ENCODE results near the gene BAAT.

BAAT gene

GRCh38 chr9:101398068-101398929, 13.5 kb upstream of the BAAT start, which contains the start of the genes MRPL50 and ZNF189:
Gene MRPL50 (minus strand): TSS chr9:101398618. CDS start chr9:101398592, 26 bp downstream.
Gene ZNF189 (plus strand): TSS chr9:101398851. CDS start chr9:101399157, 306 bp downstream.
- peak; percentile 85 for DNase-seq (ENCODE audit: low read depth)

GRCh38 chr9:101397746-101398067, 12.9 kb upstream of the BAAT start:
- DNase-seq (ENCODE audit: low read depth) = no peak

GRCh38 chr9:101394687-101395086, 9.9 kb upstream of the BAAT start:
- DNase-seq (ENCODE audit: low read depth) = no peak

GRCh38 chr9:101393135-101393534, 8.3 kb upstream of the BAAT start:
- no peak for DNase-seq (ENCODE audit: low read depth)

- DNase-seq (ENCODE audit: low read depth) = no peak
These were observed 3.7 kb upstream of the BAAT start for GRCh38 chr9:101388507-101388993.

- DNase-seq (ENCODE audit: low read depth) = no peak
These were observed 3.2 kb upstream of the BAAT start for GRCh38 chr9:101387871-101388506.

GRCh38 chr9:101383361-101383760, 1.4 kb downstream of the BAAT start:
- no peak for DNase-seq (ENCODE audit: low read depth)

- no peak for DNase-seq (ENCODE audit: low read depth)
These were observed 2.9 kb downstream of the BAAT start for GRCh38 chr9:101381833-101382342.

- DNase-seq (ENCODE audit: low read depth) = no peak
These were observed 3.7 kb downstream of the BAAT start for GRCh38 chr9:101381118-101381517.

GRCh38 chr9:101380295-101380694, 4.5 kb downstream of the BAAT start:
- no peak for DNase-seq (ENCODE audit: low read depth)

GRCh38 chr9:101376111-101376848, 8.5 kb downstream of the BAAT start:
- DNase-seq (ENCODE audit: low read depth) = no peak

GRCh38 chr9:101375546-101375945, 9.3 kb downstream of the BAAT start:
- DNase-seq (ENCODE audit: low read depth) = no peak

- DNase-seq (ENCODE audit: low read depth) = no peak
These were observed 12.3 kb downstream of the BAAT start for GRCh38 chr9:101372327-101373118.

GRCh38 chr9:101371813-101372212, 13.0 kb downstream of the BAAT start:
- DNase-seq (ENCODE audit: low read depth) = no peak

GRCh38 chr9:101369884-101370531, 14.8 kb downstream of the BAAT start:
- DNase-seq (ENCODE audit: low read depth) = no peak

- no peak for DNase-seq (ENCODE audit: low read depth)
These were observed 15.5 kb downstream of the BAAT start for GRCh38 chr9:101369286-101369685.

- DNase-seq (ENCODE audit: low read depth) = no peak
These were observed 17.5 kb downstream of the BAAT start for GRCh38 chr9:101367323-101367722.

- no peak for DNase-seq (ENCODE audit: low read depth)
These were observed 18.6 kb downstream of the BAAT start for GRCh38 chr9:101366038-101366756.

- DNase-seq (ENCODE audit: low read depth) = no peak
These were observed 19.6 kb downstream of the BAAT start for GRCh38 chr9:101365181-101365580.

GRCh38 chr9:101362450-101362849, 22.4 kb downstream of the BAAT start:
- DNase-seq (ENCODE audit: low read depth) = no peak
